ENCODE measurements around the gene RIT2.

The RIT2 gene

DNA sequence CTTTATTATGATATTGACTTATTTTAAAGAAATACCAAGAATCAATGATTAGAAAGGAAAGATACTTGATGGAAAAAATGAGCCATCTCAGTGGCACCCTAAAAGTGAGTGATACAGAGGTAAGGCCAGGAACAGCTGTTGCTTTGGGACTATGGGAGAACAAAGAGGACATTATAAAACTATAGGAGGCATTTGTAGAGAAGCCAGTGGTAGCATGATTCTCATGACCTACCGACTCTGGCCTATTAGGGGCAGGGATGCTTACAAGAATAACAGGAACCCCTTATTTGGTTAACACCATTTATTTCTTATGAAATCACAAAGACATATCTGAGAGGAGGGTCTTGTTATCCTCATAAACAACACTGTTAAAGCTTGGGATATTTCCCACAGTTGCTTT, 162.2 kb downstream of the RIT2 start (continued):
- TF ChIP-seq ZNF324 (tag by site-specific recombination; IDR thresholded peaks at IDR 0.05) (no peak), ZNF202 (tag by site-specific recombination; IDR thresholded peaks at IDR 0.05; ENCODE audit: borderline replicate concordance) (no peak), ZNF560 (tag by site-specific recombination; IDR thresholded peaks at IDR 0.05; ENCODE audit: borderline replicate concordance) (no peak), ZNF114 (tag by site-specific recombination; IDR thresholded peaks at IDR 0.05) (no peak)

GRCh38 chr18:42950732-42951131, 164.8 kb downstream of the RIT2 start:
- Histone ChIP-seq H3K9me3 (ENCODE audit: control insufficient read depth, insufficient read depth, low read depth, low read length) (no peaks in the 10 kb centered on the region), H3K4me3 (ENCODE audit: low read depth, low read length) (no peak overlapping the region), H3K36me3 (ENCODE audit: control insufficient read depth in 2 of 2, insufficient read depth in 1 of 2, low read length in 2 of 2) (no peaks in the 10 kb centered on the region), H3K27ac (ENCODE audit: extremely low read depth, low read depth, low read length) (no peak overlapping the region), H3K4me1 (ENCODE audit: control insufficient read depth, insufficient read depth, low read length) (peaks cover 12% of the 10 kb centered on the region)
- ChIA-PET POLR2A (no interaction called here), CTCF (no interaction called here)
- TF ChIP-seq, protein P1, sequence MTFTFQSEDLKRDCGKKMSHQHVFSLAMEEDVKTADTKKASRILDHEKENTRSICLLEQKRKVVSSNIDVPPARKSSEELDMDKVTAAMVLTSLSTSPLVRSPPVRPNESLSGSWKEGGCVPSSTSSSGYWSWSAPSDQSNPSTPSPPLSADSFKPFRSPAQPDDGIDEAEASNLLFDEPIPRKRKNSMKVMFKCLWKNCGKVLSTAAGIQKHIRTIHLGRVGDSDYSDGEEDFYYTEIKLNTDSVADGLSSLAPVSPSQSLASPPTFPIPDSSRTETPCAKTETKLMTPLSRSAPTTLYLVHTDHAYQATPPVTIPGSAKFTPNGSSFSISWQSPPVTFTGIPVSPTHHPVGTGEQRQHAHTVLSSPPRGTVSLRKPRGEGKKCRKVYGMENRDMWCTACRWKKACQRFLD (tag by site-specific recombination; IDR thresholded peaks at IDR 0.05), result no peak
- TF ChIP-seq GLI4 (tag by site-specific recombination; IDR thresholded peaks at IDR 0.05), result no peak
- TF ChIP-seq ZNF223 (tag by site-specific recombination; IDR thresholded peaks at IDR 0.05), result no peak
- no peak for TF ChIP-seq ZNF37A (tag by site-specific recombination; IDR thresholded peaks at IDR 0.05)
- no peak for TF ChIP-seq ZNF501 (tag by site-specific recombination; IDR thresholded peaks at IDR 0.05)
- TF ChIP-seq ZNF366 (tag by site-specific recombination; conservative IDR thresholded peaks at IDR 0.05), result no peak
- TF ChIP-seq ZNF23 (tag by site-specific recombination; IDR thresholded peaks at IDR 0.05; ENCODE audit: borderline replicate concordance), result no peak
- no peak for TF ChIP-seq ZNF677 (tag by site-specific recombination; IDR thresholded peaks at IDR 0.05)
- TF ChIP-seq ZNF707 (tag by site-specific recombination; IDR thresholded peaks at IDR 0.05), result no peak
- no peak for TF ChIP-seq PRDM1 (tag by site-specific recombination; IDR thresholded peaks at IDR 0.05)
- TF ChIP-seq ZNF423 (tag by site-specific recombination; IDR thresholded peaks at IDR 0.05), result no peak
- TF ChIP-seq ZNF10 (tag by site-specific recombination; IDR thresholded peaks at IDR 0.05), result no peak
- no peak for TF ChIP-seq PRDM6 (tag by site-specific recombination; IDR thresholded peaks at IDR 0.05)
- no peak for TF ChIP-seq ZNF311 (tag by site-specific recombination; IDR thresholded peaks at IDR 0.05; ENCODE audit: borderline replicate concordance)
- no peak for TF ChIP-seq ZNF184 (tag by site-specific recombination; IDR thresholded peaks at IDR 0.05)
- TF ChIP-seq ZNF624 (tag by site-specific recombination; IDR thresholded peaks at IDR 0.05), result no peak

DNA sequence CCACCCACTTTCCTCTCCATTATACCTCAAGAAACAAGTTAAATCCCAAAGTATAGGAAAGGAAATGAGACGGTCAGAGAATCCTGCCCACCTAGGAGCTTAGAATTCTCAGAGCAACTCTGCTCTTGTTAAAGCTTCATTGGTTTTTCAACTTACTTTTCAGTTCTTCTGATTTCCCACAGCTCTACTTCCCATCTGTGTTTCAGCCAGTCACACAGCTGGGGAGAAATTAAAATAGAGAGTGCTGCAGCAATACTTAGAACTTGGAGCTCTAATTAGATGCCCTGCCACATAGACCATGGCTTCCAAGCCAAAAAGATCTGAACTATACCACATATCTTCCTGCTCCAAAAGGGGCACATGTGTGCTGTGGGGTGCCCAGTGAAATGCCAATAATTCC, 166.7 kb downstream of the RIT2 start:
- ChIA-PET CTCF (interaction anchor here (0.6 kb wide), 1 partner anchor 60 kb away, joined by 3 read pairs; no protein-coding TSS in a partner anchor), POLR2A (no interaction called here)
- H3K36me3 ChIP-seq (ENCODE audit: control insufficient read depth in 2 of 2, insufficient read depth in 1 of 2, low read length in 2 of 2), result no peaks in the 10 kb centered on the region
- no peak overlapping the region for H3K4me3 ChIP-seq (ENCODE audit: low read depth, low read length)
- H3K27ac ChIP-seq (ENCODE audit: extremely low read depth, low read depth, low read length), result no peak overlapping the region
- H3K4me1 ChIP-seq (ENCODE audit: control insufficient read depth, insufficient read depth, low read length), result peaks cover 4% of the 10 kb centered on the region; the same call in 1 of the 2 replicates
- no peaks in the 10 kb centered on the region for H3K9me3 ChIP-seq (ENCODE audit: control insufficient read depth, insufficient read depth, low read depth, low read length)
- TF ChIP-seq ZNF184 (tag by site-specific recombination; IDR thresholded peaks at IDR 0.05) (no peak), ZNF777 (tag by site-specific recombination; IDR thresholded peaks at IDR 0.05; ENCODE audit: borderline replicate concordance) (no peak), ZNF335 (tag by site-specific recombination; conservative IDR thresholded peaks at IDR 0.05) (no peak), ZNF223 (tag by site-specific recombination; IDR thresholded peaks at IDR 0.05) (no peak), SP2 (tag by site-specific recombination; IDR thresholded peaks at IDR 0.05) (no peak), WT1 (tag by site-specific recombination; IDR thresholded peaks at IDR 0.05) (no peak), OVOL3 (tag by site-specific recombination; IDR thresholded peaks at IDR 0.05) (no peak), ZNF23 (tag by site-specific recombination; IDR thresholded peaks at IDR 0.05; ENCODE audit: borderline replicate concordance) (no peak), ZNF221 (tag by site-specific recombination; IDR thresholded peaks at IDR 0.05; ENCODE audit: borderline replicate concordance) (no peak), ZNF24 (tag by site-specific recombination; IDR thresholded peaks at IDR 0.05) (no peak), ZNF549 (tag by site-specific recombination; IDR thresholded peaks at IDR 0.05) (no peak), ZNF707 (tag by site-specific recombination; IDR thresholded peaks at IDR 0.05) (no peak)
- TF ChIP-seq, protein P2, sequence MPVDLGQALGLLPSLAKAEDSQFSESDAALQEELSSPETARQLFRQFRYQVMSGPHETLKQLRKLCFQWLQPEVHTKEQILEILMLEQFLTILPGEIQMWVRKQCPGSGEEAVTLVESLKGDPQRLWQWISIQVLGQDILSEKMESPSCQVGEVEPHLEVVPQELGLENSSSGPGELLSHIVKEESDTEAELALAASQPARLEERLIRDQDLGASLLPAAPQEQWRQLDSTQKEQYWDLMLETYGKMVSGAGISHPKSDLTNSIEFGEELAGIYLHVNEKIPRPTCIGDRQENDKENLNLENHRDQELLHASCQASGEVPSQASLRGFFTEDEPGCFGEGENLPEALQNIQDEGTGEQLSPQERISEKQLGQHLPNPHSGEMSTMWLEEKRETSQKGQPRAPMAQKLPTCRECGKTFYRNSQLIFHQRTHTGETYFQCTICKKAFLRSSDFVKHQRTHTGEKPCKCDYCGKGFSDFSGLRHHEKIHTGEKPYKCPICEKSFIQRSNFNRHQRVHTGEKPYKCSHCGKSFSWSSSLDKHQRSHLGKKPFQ (tag by site-specific recombination; IDR thresholded peaks at IDR 0.05), result no peak
- TF ChIP-seq, protein P3, sequence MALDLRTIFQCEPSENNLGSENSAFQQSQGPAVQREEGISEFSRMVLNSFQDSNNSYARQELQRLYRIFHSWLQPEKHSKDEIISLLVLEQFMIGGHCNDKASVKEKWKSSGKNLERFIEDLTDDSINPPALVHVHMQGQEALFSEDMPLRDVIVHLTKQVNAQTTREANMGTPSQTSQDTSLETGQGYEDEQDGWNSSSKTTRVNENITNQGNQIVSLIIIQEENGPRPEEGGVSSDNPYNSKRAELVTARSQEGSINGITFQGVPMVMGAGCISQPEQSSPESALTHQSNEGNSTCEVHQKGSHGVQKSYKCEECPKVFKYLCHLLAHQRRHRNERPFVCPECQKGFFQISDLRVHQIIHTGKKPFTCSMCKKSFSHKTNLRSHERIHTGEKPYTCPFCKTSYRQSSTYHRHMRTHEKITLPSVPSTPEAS (tag by site-specific recombination; IDR thresholded peaks at IDR 0.05), result no peak
